Nephron (organoid): ENCODE data around the gene NTM.

Source experiments
- H3K27ac Mint-ChIP-seq, 3 experiments: 2 replicates each; pipeline ENCODE4 v1.8.0; 2020; ENCODE audit warnings: mixed read lengths in 3 of 3, mild to moderate bottlenecking in 2 of 3, moderate library complexity in 1 of 3
- H3K27me3 Mint-ChIP-seq: 2 replicates; pipeline ENCODE4 v1.8.0; 2021; ENCODE audit warnings: low read depth, mild to moderate bottlenecking, moderate library complexity, mixed read lengths
- H3K36me3 Mint-ChIP-seq: 2 replicates; pipeline ENCODE4 v1.8.0; 2020; ENCODE audit warnings: low read depth, mixed read lengths
- H3K4me1 Mint-ChIP-seq: 2 replicates; pipeline ENCODE4 v1.8.0; 2020; ENCODE audit warnings: mixed read lengths
- H3K4me3 Mint-ChIP-seq, 3 experiments: 2 replicates each; pipeline ENCODE4 v1.8.0; 2020; ENCODE audit warnings: mild to moderate bottlenecking in 3 of 3, mixed read lengths in 3 of 3, moderate library complexity in 2 of 3
- H3K9me3 Mint-ChIP-seq: 2 replicates; pipeline ENCODE4 v1.8.0; 2020; ENCODE audit warnings: mixed read lengths
- CTCF ChIP-seq, 3 experiments: fragments of 200-600 bp; sonication (generic); IDR thresholded peaks; one replicate each; pipeline ENCODE4 v1.5.0; 2021; ENCODE audit warnings: antibody characterized with exemption in 3 of 3; ENCODE audit not compliant: unreplicated experiment in 3 of 3

The NTM gene

GRCh38 chr11:131962818-131963217 lies 592.4 kb downstream of the NTM start:
- H3K36me3 Mint-ChIP-seq = no peaks in the 10 kb centered on the region
- TF ChIP-seq CTCF (IDR thresholded peaks at IDR 0.05; ENCODE audit: unreplicated experiment in 3 of 3) = no peak
- no peaks in the 10 kb centered on the region for H3K9me3 Mint-ChIP-seq
- H3K27me3 Mint-ChIP-seq = peaks cover 6% of the 10 kb centered on the region
- peaks cover 4% of the 10 kb centered on the region for H3K4me1 Mint-ChIP-seq
- H3K27ac Mint-ChIP-seq = no peak overlapping the region
- H3K4me3 Mint-ChIP-seq = no peak overlapping the region

- peaks cover 4% of the 10 kb centered on the region for H3K4me1 Mint-ChIP-seq
- TF ChIP-seq CTCF (IDR thresholded peaks at IDR 0.05; ENCODE audit: unreplicated experiment in 3 of 3) = no peak
- peaks cover 6% of the 10 kb centered on the region for H3K27me3 Mint-ChIP-seq
- no peaks in the 10 kb centered on the region for H3K36me3 Mint-ChIP-seq
- no peak overlapping the region for H3K27ac Mint-ChIP-seq
- no peak overlapping the region for H3K4me3 Mint-ChIP-seq
- no peaks in the 10 kb centered on the region for H3K9me3 Mint-ChIP-seq
These were observed 594.5 kb downstream of the NTM start for GRCh38 chr11:131964698-131965483.

DNA sequence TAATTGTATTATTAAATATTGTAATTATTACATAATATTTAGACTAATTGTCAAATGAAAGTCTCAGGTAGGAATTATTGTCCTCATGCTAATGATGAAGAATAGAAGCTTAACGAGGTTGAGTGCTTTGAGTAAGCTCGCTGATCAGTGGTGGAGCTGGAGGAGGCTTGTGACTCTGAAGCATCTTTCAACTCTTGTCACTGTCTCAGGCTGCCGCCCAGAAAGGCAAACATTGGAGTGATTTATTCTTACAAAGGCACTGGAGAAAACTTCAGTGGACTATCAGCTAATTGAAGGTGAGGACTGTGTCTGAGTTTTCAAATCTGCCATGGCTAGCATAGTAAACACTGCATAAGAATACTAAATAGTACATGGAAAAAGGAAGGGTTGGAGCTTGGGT lies 595.1 kb downstream of the NTM start:
- H3K36me3 Mint-ChIP-seq = no peaks in the 10 kb centered on the region
- H3K9me3 Mint-ChIP-seq = no peaks in the 10 kb centered on the region
- TF ChIP-seq CTCF (IDR thresholded peaks at IDR 0.05; ENCODE audit: unreplicated experiment in 3 of 3) = no peak
- no peak overlapping the region for H3K4me3 Mint-ChIP-seq
- H3K27me3 Mint-ChIP-seq = peaks cover 6% of the 10 kb centered on the region
- H3K27ac Mint-ChIP-seq = no peak overlapping the region
- peaks cover 4% of the 10 kb centered on the region for H3K4me1 Mint-ChIP-seq

DNA sequence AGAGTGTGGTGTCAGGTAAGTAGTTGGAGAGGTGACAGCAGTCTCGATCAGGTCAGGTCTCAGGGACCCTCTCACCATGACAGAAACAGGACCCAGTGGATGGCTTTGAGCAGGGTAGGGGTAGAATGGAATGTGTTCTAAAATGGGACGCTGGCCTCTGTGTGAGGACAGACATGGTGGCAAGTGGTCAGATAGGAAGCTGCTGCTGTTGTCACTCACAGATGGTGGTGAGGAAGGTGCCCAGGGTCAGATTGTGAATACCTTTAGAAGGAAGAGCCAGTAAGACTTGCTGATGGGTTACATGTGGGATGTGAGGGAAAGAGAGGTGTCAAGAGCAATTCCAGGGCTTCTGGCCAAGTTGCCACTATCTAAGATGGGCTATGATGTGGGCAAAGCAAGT lies 596.3 kb downstream of the NTM start:
- peaks cover 6% of the 10 kb centered on the region for H3K27me3 Mint-ChIP-seq
- no peaks in the 10 kb centered on the region for H3K36me3 Mint-ChIP-seq
- H3K27ac Mint-ChIP-seq = no peak overlapping the region
- no peak for TF ChIP-seq CTCF (IDR thresholded peaks at IDR 0.05; ENCODE audit: unreplicated experiment in 3 of 3)
- H3K9me3 Mint-ChIP-seq = no peaks in the 10 kb centered on the region
- H3K4me3 Mint-ChIP-seq = no peak overlapping the region
- H3K4me1 Mint-ChIP-seq = peaks cover 4% of the 10 kb centered on the region

- H3K4me1 Mint-ChIP-seq = peaks cover 4% of the 10 kb centered on the region
- no peak overlapping the region for H3K27ac Mint-ChIP-seq
- no peak for TF ChIP-seq CTCF (IDR thresholded peaks at IDR 0.05; ENCODE audit: unreplicated experiment in 3 of 3)
- H3K9me3 Mint-ChIP-seq = no peaks in the 10 kb centered on the region
- H3K4me3 Mint-ChIP-seq = no peak overlapping the region
- H3K27me3 Mint-ChIP-seq = peaks cover 6% of the 10 kb centered on the region
- no peaks in the 10 kb centered on the region for H3K36me3 Mint-ChIP-seq
These were observed 598.8 kb downstream of the NTM start for GRCh38 chr11:131969261-131969660.

- no peak for TF ChIP-seq CTCF (IDR thresholded peaks at IDR 0.05; ENCODE audit: unreplicated experiment in 3 of 3)
- no peak overlapping the region for H3K4me3 Mint-ChIP-seq
- H3K4me1 Mint-ChIP-seq = no peaks in the 10 kb centered on the region
- H3K27ac Mint-ChIP-seq = no peak overlapping the region
- H3K27me3 Mint-ChIP-seq = peaks cover 4% of the 10 kb centered on the region
- no peaks in the 10 kb centered on the region for H3K36me3 Mint-ChIP-seq
- H3K9me3 Mint-ChIP-seq = no peaks in the 10 kb centered on the region
These were observed 602.6 kb downstream of the NTM start for GRCh38 chr11:131973061-131973460.
